Activated naive CD4-positive, alpha-beta T cell treated with anti-CD3 and anti-CD28 coated beads for 36 hours (primary cell): ENCODE measurements around the gene UNC13C. TPM values are rescaled to one million over a fixed set of nuclear protein-coding genes. Genes with fewer than 3 reads are reported as not detected.

Experiments used
- CTCF ChIA-PET: fragments of 350-600 bp; sonication (Branson Sonifier 250); formaldehyde crosslinking; loops from one replicate; lab custom pipeline; 2021; ENCODE audit warnings: antibody characterized with exemption; lab: Charles Lee
- DNase-seq: peaks from one replicate; pipeline ENCODE4 v3.0.0-alpha.2; 2020
- H3K27ac Mint-ChIP-seq: one replicate; pipeline ENCODE4 v1.8.0; 2021; ENCODE audit warnings: mild to moderate bottlenecking, mixed read lengths
- H3K27me3 Mint-ChIP-seq: one replicate; pipeline ENCODE4 v1.8.0; 2021; ENCODE audit warnings: low read depth, mixed read lengths
- H3K36me3 Mint-ChIP-seq: one replicate; pipeline ENCODE4 v1.8.0; 2021; ENCODE audit warnings: low read depth, mixed read lengths
- H3K4me1 Mint-ChIP-seq: one replicate; pipeline ENCODE4 v1.8.0; 2021; ENCODE audit warnings: low read depth, mixed read lengths
- H3K4me3 Mint-ChIP-seq: one replicate; pipeline ENCODE4 v1.8.0; 2021; ENCODE audit warnings: mild to moderate bottlenecking, moderate library complexity, mixed read lengths
- H3K9me3 Mint-ChIP-seq: one replicate; pipeline ENCODE4 v1.8.0; 2021; ENCODE audit warnings: mixed read lengths
- intact Hi-C: fragments of 100-400 bp; cut with micrococcal nuclease; formaldehyde crosslinking; loops from one replicate; pipeline ENCODE4 v1.15.1; 2023
- total RNA-seq, 2 experiments: library from RNA; stranded (reverse); gene quantifications; one replicate each; pipeline ENCODE4 v1.2.3, GENCODE V29; 2021

Gene UNC13C
- total RNA-seq, 2 experiments from 2014 or later: not detected

DNA sequence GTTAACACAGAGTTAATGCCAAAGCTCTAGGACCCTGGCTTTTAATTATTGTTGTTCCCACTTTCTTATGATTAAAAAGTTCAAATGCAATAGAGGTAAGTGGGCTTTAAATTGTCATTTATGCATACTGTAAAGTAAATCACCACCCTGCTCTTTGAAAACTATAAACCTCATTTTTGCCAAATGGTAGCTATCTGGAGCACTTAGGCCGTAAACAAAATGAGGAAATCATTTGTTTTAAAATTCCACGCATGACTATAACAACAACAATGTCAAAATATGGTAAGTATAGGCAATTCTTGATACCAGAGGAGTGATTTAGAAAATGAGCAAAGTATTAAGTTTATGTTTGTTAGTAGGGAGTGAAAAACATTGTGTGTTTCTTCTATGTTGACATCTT lies 1.8 kb downstream of the UNC13C start:
- CTCF ChIA-PET: no interaction called here

GRCh38 chr15:53982071-53982680 lies 3.9 kb downstream of the UNC13C start:
- CTCF ChIA-PET: no interaction called here

More for the DNA sequence above, 1.8 kb downstream of the UNC13C start:
- Mint-ChIP-seq H3K4me3 (no peak overlapping the region), H3K27me3 (peaks cover 31% of the 10 kb centered on the region), H3K27ac (no peak overlapping the region), H3K4me1 (peaks cover 9% of the 10 kb centered on the region), H3K36me3 (no peaks in the 10 kb centered on the region), H3K9me3 (no peaks in the 10 kb centered on the region)
- intact Hi-C loops: no loop called here
- no peak for DNase-seq

DNA sequence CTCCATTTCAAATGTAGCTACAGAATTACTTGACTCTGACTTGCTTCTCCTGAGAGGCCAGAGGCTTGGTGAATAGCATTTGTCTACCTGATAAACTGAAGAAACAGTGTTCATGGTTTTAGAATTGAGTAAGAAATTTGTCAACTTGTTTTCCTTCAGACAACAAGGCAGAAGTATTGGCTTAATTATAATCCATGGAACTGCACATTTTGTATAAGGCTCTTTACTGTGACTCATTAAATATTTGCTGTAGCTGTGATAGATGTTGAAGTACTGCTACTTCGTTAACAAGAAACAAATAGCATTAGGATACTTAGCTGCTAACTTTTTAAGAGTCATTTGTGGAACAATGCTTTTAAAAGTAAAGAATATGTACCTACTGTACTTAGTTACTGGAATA lies 4.6 kb downstream of the UNC13C start:
- Mint-ChIP-seq H3K27me3 (peaks cover 18% of the 10 kb centered on the region), H3K9me3 (peaks cover 1% of the 10 kb centered on the region), H3K4me3 (no peak overlapping the region), H3K4me1 (peaks cover 9% of the 10 kb centered on the region), H3K36me3 (no peaks in the 10 kb centered on the region), H3K27ac (no peak overlapping the region)
- no peak for DNase-seq
- intact Hi-C loops: no loop called here
- CTCF ChIA-PET: no interaction called here

More at GRCh38 chr15:53982071-53982680, 3.9 kb downstream of the UNC13C start:
- DNase-seq: no peak
- Mint-ChIP-seq H3K4me3 (no peak overlapping the region), H3K4me1 (peaks cover 9% of the 10 kb centered on the region), H3K9me3 (peaks cover 1% of the 10 kb centered on the region), H3K27me3 (peaks cover 22% of the 10 kb centered on the region), H3K36me3 (no peaks in the 10 kb centered on the region), H3K27ac (no peak overlapping the region)
- intact Hi-C loops: no loop called here

DNA sequence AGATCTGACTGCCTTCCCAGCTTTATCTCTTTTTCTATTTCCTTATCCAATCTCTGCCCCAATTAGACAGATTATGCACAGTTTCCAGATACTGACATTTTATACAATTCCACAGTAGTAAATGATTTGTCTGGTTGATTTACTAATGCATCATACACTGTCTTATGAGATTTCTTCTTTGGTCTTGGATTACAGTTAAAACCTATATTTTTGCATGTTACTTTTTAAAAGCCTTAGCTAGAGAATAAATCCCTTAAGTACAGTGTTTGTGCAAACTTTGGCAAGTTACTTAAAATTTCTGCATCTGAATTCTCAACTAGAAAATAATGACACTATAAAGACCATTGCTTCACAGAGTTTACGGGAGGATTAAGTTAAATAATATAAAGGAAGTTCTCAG lies 6.0 kb downstream of the UNC13C start:
- Mint-ChIP-seq H3K4me1 (no peaks in the 10 kb centered on the region), H3K27ac (no peak overlapping the region)

DNA sequence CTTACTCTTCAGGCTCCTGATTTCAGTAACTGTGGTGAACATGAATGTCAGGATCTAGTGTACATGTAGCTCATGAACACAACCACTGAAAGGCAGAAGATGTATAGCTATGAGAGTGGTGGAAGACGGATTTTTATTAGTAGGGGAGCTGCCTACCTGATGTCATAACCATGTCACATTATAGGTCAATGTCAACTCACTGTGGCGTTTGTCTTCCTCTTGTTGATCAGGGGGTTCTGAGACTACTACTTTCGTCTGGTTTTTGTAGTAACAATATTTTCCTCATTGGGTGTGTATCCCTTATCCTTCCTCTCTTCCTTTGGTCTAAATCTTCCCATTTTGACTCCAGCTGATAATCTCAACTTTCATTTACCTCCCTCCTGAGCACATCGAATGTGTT lies 7.3 kb downstream of the UNC13C start:
- DNase-seq: no peak
- peaks cover under 1% of the 10 kb centered on the region for H3K27me3 Mint-ChIP-seq
- intact Hi-C loops: no loop called here
- H3K4me1 Mint-ChIP-seq: no peaks in the 10 kb centered on the region
- peaks cover 1% of the 10 kb centered on the region for H3K9me3 Mint-ChIP-seq
- CTCF ChIA-PET: no interaction called here
- no peaks in the 10 kb centered on the region for H3K36me3 Mint-ChIP-seq
- no peak overlapping the region for H3K27ac Mint-ChIP-seq
- H3K4me3 Mint-ChIP-seq: no peak overlapping the region

More for the DNA sequence above, 6.0 kb downstream of the UNC13C start:
- Mint-ChIP-seq H3K4me3 (no peak overlapping the region), H3K9me3 (peaks cover 1% of the 10 kb centered on the region), H3K36me3 (no peaks in the 10 kb centered on the region), H3K27me3 (peaks cover 5% of the 10 kb centered on the region)
- intact Hi-C loops: no loop called here
- no peak for DNase-seq
- CTCF ChIA-PET: no interaction called here

- intact Hi-C loops: no loop called here
- Mint-ChIP-seq H3K36me3 (no peaks in the 10 kb centered on the region), H3K27ac (no peak overlapping the region), H3K27me3 (peaks cover 3% of the 10 kb centered on the region), H3K4me3 (no peak overlapping the region), H3K4me1 (no peaks in the 10 kb centered on the region), H3K9me3 (peaks cover 1% of the 10 kb centered on the region)
- DNase-seq: no peak
- CTCF ChIA-PET: no interaction called here
These were observed 9.2 kb downstream of the UNC13C start for GRCh38 chr15:53987480-53987879.

DNA sequence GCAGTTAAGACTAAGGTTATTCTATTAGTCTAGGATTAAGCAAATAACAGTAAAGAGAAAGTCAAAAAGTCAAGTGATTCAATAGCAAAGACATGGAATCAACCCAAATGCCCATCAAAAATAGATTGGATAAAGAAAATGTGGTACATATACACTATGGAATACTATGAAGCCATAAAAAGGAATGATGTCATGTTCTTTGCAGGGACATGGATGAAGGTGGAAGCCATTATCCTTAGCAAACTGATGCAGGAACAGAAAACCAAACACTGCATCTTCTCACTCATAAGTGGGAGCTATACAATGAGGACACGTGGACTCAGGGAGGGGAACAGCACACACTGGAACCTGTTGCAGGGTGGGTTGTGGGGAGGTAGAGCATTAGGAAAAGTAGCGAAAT lies 29.0 kb downstream of the UNC13C start:
- Mint-ChIP-seq H3K27ac (no peak overlapping the region), H3K9me3 (no peaks in the 10 kb centered on the region), H3K27me3 (peaks cover 7% of the 10 kb centered on the region), H3K4me3 (no peak overlapping the region), H3K36me3 (no peaks in the 10 kb centered on the region), H3K4me1 (no peaks in the 10 kb centered on the region)
- CTCF ChIA-PET: no interaction called here
- DNase-seq: no peak
- intact Hi-C loops: no loop called here

DNA sequence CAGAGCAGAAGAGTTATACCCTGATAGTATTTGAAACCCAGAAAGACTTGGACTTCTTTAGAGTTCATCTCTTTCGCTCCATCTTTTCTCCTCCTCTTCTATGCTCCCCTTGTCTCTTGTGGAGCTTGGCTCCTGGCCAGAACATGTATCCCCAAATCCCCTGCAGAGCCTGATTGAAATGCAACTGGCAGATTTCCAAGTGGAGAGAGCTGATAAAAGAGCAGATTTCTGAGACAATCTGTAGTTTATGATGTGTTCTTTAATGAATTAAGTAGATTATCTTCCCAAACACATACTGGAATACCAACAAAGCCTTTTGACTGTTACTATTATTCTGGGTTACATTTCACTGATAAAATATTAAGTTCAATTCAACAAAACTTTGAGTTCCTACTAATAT lies 33.4 kb downstream of the UNC13C start:
- no peaks in the 10 kb centered on the region for H3K4me1 Mint-ChIP-seq
- H3K9me3 Mint-ChIP-seq: no peaks in the 10 kb centered on the region
- no peak overlapping the region for H3K4me3 Mint-ChIP-seq
- peaks cover 6% of the 10 kb centered on the region for H3K27me3 Mint-ChIP-seq
- intact Hi-C loops: no loop called here
- H3K27ac Mint-ChIP-seq: no peak overlapping the region
- CTCF ChIA-PET: interaction anchor here (0.6 kb wide), 1 partner anchor 8 kb away, joined by 3 read pairs; no protein-coding TSS in a partner anchor
- no peak for DNase-seq
- H3K36me3 Mint-ChIP-seq: no peaks in the 10 kb centered on the region

DNA sequence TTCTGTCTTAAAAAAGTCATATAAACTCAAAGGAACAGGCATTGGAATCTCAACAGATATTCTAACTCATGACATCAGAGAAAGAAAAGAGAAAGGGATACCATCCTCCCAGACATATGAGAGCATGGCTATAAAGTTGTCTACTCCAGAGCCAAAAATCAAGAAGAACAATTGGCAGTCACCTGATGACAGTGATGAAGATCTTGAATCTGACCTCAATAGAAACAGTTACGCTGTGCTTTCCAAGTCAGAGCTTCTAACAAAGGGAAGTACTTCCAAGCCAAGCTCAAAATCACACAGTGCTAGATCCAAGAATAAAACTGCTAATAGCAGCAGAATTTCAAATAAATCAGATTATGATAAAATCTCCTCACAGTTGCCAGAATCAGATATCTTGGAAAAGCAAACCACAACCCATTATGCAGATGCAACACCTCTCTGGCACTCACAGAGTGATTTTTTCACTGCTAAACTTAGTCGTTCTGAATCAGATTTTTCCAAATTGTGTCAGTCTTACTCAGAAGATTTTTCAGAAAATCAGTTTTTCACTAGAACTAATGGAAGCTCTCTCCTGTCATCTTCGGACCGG lies 35.9 kb downstream of the UNC13C start:
- no peaks in the 10 kb centered on the region for H3K4me1 Mint-ChIP-seq
- H3K27ac Mint-ChIP-seq: no peak overlapping the region
- no peaks in the 10 kb centered on the region for H3K36me3 Mint-ChIP-seq
- H3K9me3 Mint-ChIP-seq: no peaks in the 10 kb centered on the region
- DNase-seq: no peak
- H3K27me3 Mint-ChIP-seq: peaks cover 6% of the 10 kb centered on the region
- CTCF ChIA-PET: no interaction called here
- intact Hi-C loops: no loop called here
- H3K4me3 Mint-ChIP-seq: no peak overlapping the region

DNA sequence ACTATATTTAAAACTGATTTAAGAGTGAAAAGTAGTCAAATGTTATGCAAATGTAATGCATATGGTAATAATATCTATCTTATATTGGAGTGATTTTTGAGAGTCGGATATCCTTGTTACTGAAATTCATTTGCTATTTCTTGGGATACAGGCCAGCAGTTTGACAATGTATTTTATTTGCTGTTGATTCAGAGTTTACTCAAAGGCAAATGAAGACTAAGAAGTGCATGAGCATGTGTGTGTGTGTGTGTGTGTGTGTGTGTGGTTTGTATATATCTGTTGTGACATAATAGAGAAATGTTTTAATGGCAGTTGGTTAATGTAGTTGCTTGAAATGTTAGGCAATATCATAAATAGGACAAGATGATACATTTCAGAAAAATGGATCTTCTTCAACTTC lies 39.0 kb downstream of the UNC13C start:
- Mint-ChIP-seq H3K4me1 (no peaks in the 10 kb centered on the region), H3K9me3 (peaks cover 5% of the 10 kb centered on the region), H3K27me3 (no peaks in the 10 kb centered on the region), H3K27ac (no peak overlapping the region), H3K4me3 (no peak overlapping the region), H3K36me3 (no peaks in the 10 kb centered on the region)
- intact Hi-C loops: no loop called here
- no peak for DNase-seq
- CTCF ChIA-PET: no interaction called here

DNA sequence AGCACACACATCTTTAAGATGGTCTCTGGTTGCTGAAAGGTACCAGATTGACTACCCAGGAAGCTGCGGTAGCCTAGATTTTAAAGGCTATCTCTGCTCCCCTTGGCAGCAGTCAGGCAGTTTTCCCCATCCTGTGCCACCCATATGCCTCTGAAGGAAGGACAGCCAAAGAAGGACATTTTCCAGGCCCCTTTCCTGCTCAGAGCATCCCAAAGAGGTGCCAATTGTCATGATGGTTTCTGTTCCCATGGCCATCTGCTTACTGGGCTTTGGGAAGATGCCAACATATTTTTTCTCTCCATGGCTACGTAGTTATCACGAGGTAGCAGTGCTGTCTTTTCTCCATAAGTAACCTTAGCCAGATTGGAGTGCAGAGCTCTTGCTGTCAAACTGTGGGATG lies 39.7 kb downstream of the UNC13C start:
- H3K27me3 Mint-ChIP-seq: no peaks in the 10 kb centered on the region
- DNase-seq: no peak
- H3K9me3 Mint-ChIP-seq: peaks cover 8% of the 10 kb centered on the region
- no peak overlapping the region for H3K27ac Mint-ChIP-seq
- no peaks in the 10 kb centered on the region for H3K4me1 Mint-ChIP-seq
- intact Hi-C loops: no loop called here
- H3K36me3 Mint-ChIP-seq: no peaks in the 10 kb centered on the region
- H3K4me3 Mint-ChIP-seq: no peak overlapping the region
- CTCF ChIA-PET: no interaction called here

DNA sequence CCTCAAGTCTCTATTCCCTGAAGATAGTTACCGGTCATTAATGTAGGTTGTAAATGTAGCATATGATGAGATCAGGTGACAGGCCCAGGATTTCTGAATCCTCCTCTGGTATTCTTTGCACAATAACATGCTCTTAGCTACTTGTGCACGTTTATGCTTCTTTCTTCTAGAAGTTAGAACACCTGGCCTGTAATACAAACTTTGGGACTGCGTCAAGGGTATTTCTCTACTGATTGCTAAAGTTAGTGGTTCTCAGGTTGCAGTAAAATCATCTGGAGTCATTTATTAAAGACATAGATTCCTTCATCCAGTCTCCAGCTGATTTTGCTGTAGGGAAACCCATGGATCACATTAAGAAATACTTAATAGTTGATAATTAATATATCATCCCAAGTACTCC lies 48.0 kb downstream of the UNC13C start:
- H3K36me3 Mint-ChIP-seq: no peaks in the 10 kb centered on the region
- no peaks in the 10 kb centered on the region for H3K4me1 Mint-ChIP-seq
- CTCF ChIA-PET: no interaction called here
- peaks cover 5% of the 10 kb centered on the region for H3K9me3 Mint-ChIP-seq
- H3K27ac Mint-ChIP-seq: no peak overlapping the region
- peaks cover 2% of the 10 kb centered on the region for H3K27me3 Mint-ChIP-seq
- DNase-seq: no peak
- intact Hi-C loops: no loop called here
- H3K4me3 Mint-ChIP-seq: no peak overlapping the region

DNA sequence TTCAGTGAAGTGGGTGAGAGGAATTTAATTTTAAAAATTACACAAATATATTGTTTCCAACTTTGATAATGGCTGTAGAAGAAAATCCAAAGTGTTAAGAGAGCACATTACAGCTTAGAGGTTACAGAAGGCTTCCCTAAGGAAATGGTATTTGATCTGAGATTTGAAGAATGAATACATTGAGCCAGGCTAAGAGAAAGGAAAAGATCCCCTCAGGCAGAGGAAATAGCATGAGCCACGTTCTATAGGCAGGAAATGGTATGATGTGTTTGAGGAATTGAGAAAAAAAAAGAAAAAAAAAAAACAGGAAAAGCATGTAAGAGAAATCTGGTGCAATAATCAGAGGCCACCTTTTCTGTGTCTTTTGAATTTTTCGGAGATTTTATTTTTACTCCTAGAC lies 48.6 kb downstream of the UNC13C start:
- Mint-ChIP-seq H3K36me3 (no peaks in the 10 kb centered on the region), H3K4me1 (no peaks in the 10 kb centered on the region), H3K9me3 (peaks cover 3% of the 10 kb centered on the region), H3K27me3 (peaks cover 2% of the 10 kb centered on the region), H3K27ac (no peak overlapping the region), H3K4me3 (no peak overlapping the region)
- intact Hi-C loops: no loop called here
- DNase-seq: no peak
- CTCF ChIA-PET: no interaction called here
